ENCODE data around the gene UBR2.

DNA sequence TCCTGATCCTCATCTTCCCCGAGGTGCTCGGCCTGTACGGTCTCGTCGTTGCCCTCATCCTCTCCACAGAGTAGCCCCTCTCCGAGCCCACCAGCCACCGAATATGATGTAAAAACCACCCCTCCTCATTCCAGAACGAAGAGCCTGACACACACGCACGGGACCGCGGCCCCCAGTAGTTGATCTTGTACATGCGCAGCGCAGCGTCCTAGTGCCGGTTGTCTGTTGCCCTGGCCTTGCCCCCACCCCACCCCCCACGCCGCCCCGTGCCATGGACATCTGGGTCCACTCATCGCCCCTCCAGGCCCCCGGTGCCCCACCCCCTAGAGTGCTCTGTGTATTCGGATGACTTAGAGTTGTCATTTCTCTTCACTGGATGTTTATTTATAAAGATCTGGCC, 163.8 kb downstream of the UBR2 start:
- TF ChIP-seq CEBPB (IDR thresholded peaks at IDR 0.05): no peak
- TF ChIP-seq TEAD4 (IDR thresholded peaks at IDR 0.05): no peak
- TF ChIP-seq TAF1 (IDR thresholded peaks at IDR 0.05; ENCODE audit: low read depth): no peak
- TF ChIP-seq TCF12 (IDR thresholded peaks at IDR 0.05; ENCODE audit: low read depth): no peak
- no peak for TF ChIP-seq EP300 (IDR thresholded peaks at IDR 0.05; ENCODE audit: borderline replicate concordance)
- TF ChIP-seq NFIC (IDR thresholded peaks at IDR 0.05): no peak
- TF ChIP-seq YY1 (IDR thresholded peaks at IDR 0.05; ENCODE audit: low read depth): no peak
